HEK293T (cell line): ENCODE results near the gene CYP1B1.

ENCODE experiments used
- ARNT ChIP-seq: fragments of 450-650 bp; IDR thresholded peaks from 2 replicates; pipeline ENCODE4 v1.6.1; 2017; ENCODE audit warnings: mild to moderate bottlenecking
- BHLHE40 ChIP-seq: fragments of 450-650 bp; IDR thresholded peaks from 2 replicates; pipeline ENCODE4 v1.6.1; 2016; ENCODE audit warnings: mild to moderate bottlenecking, moderate library complexity, borderline replicate concordance
- FOXM1 ChIP-seq: fragments of 450-650 bp; IDR thresholded peaks from 2 replicates; pipeline ENCODE4 v1.6.1; 2017; ENCODE audit warnings: mild to moderate bottlenecking, borderline replicate concordance
- L3MBTL2 ChIP-seq: fragments of 450-650 bp; conservative IDR thresholded peaks from 2 replicates; pipeline ENCODE4 v1.6.1; 2016; ENCODE audit warnings: mild to moderate bottlenecking
- LEF1 ChIP-seq: fragments of 450-650 bp; IDR thresholded peaks from 2 replicates; pipeline ENCODE4 v1.6.1; 2017; ENCODE audit warnings: mild to moderate bottlenecking, borderline replicate concordance
- SP1 ChIP-seq: fragments of 450-650 bp; IDR thresholded peaks from 2 replicates; pipeline ENCODE4 v1.6.1; 2017
- ZNF384 ChIP-seq: fragments of 450-650 bp; IDR thresholded peaks from 2 replicates; pipeline ENCODE4 v1.6.1; 2016

DNA sequence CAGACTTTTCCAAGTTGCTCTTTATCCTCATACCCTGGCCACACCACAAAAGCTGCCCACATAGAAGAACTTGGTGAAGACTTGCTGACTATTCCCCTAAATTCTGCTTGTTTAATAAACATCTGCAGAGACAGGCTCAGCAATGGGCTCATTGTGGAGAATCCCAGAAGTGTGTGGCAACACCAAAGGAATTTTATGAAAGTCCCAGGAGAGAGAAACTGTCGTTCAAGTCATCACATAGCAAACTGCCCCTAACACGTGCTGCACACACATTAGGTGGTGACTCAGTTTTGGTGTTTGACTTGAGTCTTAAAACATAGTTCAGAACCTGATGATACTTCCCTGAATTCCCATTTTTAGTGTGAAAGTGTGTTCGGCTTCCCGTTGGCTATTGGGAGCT lies 38.6 kb downstream of the CYP1B1 start:
- TF ChIP-seq BHLHE40 (no peak), ZNF384 (no peak), ARNT (no peak), SP1 (no peak), FOXM1 (no peak), L3MBTL2 (no peak), LEF1 (no peak)
